Muscle of back (tissue), 13 donors: Measurements from ENCODE around the gene SH3RF2. TPM values are rescaled to one million over a fixed set of nuclear protein-coding genes. Genes with fewer than 3 reads are reported as not detected.
"Not testable (repeated sequence)": the region's sequence is repeated elsewhere in the genome, so short reads cannot be mapped to it uniquely, and the experiment has no call there.

Experiments used
- DNase-seq, 3 donors: peaks; one replicate each; pipeline versions ENCODE4 v3.0.0 to v3.0.0-alpha.2; 2013
- long read RNA-seq, 9 donors: transcript quantifications; one replicate each; lab custom pipeline, GENCODE V29; 2026
- polyA plus RNA-seq, 10 donors: library from polyadenylated mRNA; unstranded; fragments of 120-200 nt; gene quantifications; one replicate each; pipeline ENCODE4 v1.2.1, GENCODE V29; 2013; ENCODE audit not compliant: insufficient read length in 10 of 10

SH3RF2 gene
- 1 to 10 TPM; 1.8 to 8.4 (median 5.4) TPM for polyA plus RNA-seq
- long read RNA-seq, donor 1: 0 reads
- long read RNA-seq, donor 2: 0 reads
- long read RNA-seq, donor 3: 0 reads
- long read RNA-seq, donor 4: 0 reads
- long read RNA-seq, donor 5, partial matches to known transcripts: 7 of 7 reads
- long read RNA-seq, donor 5, other reads (novel, unspliced or antisense): 0 of 7 reads
- long read RNA-seq, donor 6: 0 reads
- long read RNA-seq, donor 7: 0 reads
- long read RNA-seq, donor 8: 0 reads
- long read RNA-seq, donor 9: 0 reads

GRCh38 chr5:145936401-145937131 is at the start of gene SH3RF2:
Gene SH3RF2 (plus strand): TSS chr5:145936578. CDS start chr5:145937929, 1,351 bp downstream.
- DNase-seq: peak; percentile 54 to 75 (median 60)

- no peak for DNase-seq
Measured at GRCh38 chr5:145887217-145887616, 49.2 kb upstream of the SH3RF2 start.

- DNase-seq: peak in 2 of 3 donors; percentile 11 to 30
Measured at GRCh38 chr5:145887976-145888574, 48.3 kb upstream of the SH3RF2 start.

GRCh38 chr5:145889611-145890010 is 46.8 kb upstream of the SH3RF2 start:
- no peak for DNase-seq

- not testable (repeated sequence) for DNase-seq
Measured at GRCh38 chr5:145891378-145891777, 45.0 kb upstream of the SH3RF2 start.

- no peak for DNase-seq
Measured at GRCh38 chr5:145898171-145898570, 38.2 kb upstream of the SH3RF2 start.

- DNase-seq: no peak
Measured at GRCh38 chr5:145902421-145902820, 34.0 kb upstream of the SH3RF2 start.

- DNase-seq: no peak
Measured at GRCh38 chr5:145903113-145903512, 33.3 kb upstream of the SH3RF2 start.

- no peak for DNase-seq
Measured at GRCh38 chr5:145903867-145904266, 32.5 kb upstream of the SH3RF2 start.

- no peak for DNase-seq
Measured at GRCh38 chr5:145904743-145905142, 31.6 kb upstream of the SH3RF2 start.

- DNase-seq: peak in 2 of 3 donors; percentile 6 to 20
Measured at GRCh38 chr5:145906401-145906800, 30.0 kb upstream of the SH3RF2 start.

- no peak for DNase-seq
Measured at GRCh38 chr5:145908206-145908960, 28.0 kb upstream of the SH3RF2 start.

- DNase-seq: no peak
Measured at GRCh38 chr5:145911164-145911563, 25.2 kb upstream of the SH3RF2 start.

GRCh38 chr5:145912019-145912418 is 24.4 kb upstream of the SH3RF2 start:
- DNase-seq: no peak

GRCh38 chr5:145912594-145912993 is 23.8 kb upstream of the SH3RF2 start:
- no peak for DNase-seq

- DNase-seq: no peak
Measured at GRCh38 chr5:145913701-145914100, 22.7 kb upstream of the SH3RF2 start.

GRCh38 chr5:145915970-145916638 is 20.3 kb upstream of the SH3RF2 start:
- DNase-seq: no peak

GRCh38 chr5:145917288-145917687 is 19.1 kb upstream of the SH3RF2 start:
- no peak for DNase-seq

- DNase-seq: no peak
Measured at GRCh38 chr5:145918397-145918796, 18.0 kb upstream of the SH3RF2 start.

GRCh38 chr5:145919413-145919812 is 17.0 kb upstream of the SH3RF2 start:
- no peak for DNase-seq

- DNase-seq: no peak
Measured at GRCh38 chr5:145920542-145921210, 15.7 kb upstream of the SH3RF2 start.
